Activated CD4-positive, alpha-beta T cell treated with anti-CD3 and anti-CD28 coated beads, Interleukin-2, Interleukin-4, amounts not matched to agents 100 ng/mL and 50 ng/mL, durations not matched to agents 16 hours and 8 hours (primary cell): ENCODE data around the gene MELTF.

Experiments
- DNase-seq: peaks from one replicate; pipeline ENCODE4 v3.0.0-alpha.2; 2020; ENCODE audit warnings: low spot score

The MELTF gene

DNA sequence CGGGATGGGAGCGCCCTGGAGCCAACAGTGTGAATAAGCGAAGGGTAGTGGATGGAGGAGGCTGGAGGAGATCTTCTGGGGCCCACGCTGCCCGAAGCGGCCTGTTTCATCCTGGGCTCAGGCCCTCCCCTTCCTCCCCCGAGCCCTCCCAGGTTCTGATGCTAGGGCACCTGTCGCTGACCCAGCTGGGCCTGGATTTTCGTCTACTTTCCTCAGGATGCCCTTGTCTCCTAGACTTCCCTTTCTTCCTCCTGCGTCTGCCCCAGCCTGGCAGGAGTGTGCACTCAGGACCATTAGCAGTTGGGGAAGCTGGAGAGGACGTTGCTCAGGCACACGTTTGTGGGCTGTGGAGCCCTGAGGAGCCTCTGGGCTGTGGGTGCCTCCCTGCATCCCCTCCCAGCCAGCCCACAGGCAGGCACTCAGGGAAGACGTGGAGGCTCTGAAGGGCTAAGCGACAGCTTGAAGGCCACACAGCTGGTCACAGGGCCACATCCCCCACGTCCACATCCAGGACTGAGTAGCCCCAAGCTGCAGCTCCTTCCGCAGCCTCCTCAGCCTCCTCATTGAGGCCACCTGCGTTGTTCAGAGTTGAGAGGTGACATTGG lies 37.1 kb downstream of the MELTF start:
- DNase-seq, result no peak

DNA sequence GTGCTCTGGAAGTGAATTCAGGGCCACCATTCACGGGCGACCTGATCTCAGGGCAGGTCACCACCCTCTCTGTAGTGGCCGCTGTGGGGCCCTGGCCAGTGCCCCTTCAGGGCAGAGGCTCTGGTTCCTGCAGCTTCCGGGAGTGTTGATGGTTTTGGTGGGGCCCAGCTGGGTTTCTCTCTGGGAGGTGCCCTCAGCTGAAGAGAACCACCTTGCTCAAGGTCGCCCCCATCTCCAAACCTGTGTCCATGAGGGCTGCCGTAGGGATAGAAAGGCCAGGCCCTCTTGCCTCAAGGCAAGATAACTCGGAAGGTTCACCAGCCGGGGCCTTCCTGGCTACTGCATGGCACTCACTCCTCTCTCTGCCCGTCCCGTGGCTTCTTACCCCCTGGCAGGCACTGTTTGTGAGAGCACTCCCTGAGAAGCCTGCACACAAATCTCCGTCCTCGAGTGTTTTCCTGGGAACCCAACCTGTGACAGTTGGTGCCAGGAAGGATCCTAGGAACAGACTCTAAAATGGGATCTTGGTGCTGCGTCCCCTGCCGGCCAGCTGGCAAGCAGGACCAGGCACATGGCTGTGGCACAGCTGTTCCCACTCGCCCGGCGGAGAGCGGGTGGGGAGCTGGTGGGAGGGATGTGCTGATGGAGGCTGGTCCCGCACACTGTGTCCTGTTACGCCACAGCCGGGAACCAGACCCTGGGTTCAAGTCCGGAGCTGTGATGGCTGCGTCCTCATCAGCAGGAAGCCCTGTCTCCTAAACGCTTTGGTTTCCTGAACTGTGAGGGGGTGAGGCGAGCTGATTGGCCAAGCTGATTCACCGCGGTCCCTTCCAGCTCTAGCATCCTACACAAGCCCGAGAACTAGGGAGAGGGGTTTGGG lies 37.8 kb downstream of the MELTF start:
- no peak for DNase-seq

DNA sequence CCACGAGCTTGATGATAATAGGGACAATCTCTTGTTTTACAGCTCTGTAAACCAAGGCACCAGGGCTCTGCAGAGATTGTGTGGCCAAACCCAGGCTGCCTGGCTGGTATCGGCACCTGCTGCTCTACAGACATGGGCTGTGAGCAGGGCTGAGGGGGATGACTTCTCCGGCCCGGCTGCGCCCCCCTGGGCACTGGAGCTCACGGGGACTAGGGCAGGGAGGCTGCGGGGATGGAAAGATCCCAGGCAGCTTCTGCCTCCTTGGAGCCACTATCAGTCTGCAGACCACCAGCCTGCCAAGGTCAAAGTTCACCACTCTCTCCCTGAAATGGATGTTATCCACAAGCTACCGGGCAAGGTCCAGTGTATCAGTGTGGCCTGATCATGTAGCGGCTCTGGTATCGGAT lies 39.0 kb downstream of the MELTF start:
- no peak for DNase-seq

DNA sequence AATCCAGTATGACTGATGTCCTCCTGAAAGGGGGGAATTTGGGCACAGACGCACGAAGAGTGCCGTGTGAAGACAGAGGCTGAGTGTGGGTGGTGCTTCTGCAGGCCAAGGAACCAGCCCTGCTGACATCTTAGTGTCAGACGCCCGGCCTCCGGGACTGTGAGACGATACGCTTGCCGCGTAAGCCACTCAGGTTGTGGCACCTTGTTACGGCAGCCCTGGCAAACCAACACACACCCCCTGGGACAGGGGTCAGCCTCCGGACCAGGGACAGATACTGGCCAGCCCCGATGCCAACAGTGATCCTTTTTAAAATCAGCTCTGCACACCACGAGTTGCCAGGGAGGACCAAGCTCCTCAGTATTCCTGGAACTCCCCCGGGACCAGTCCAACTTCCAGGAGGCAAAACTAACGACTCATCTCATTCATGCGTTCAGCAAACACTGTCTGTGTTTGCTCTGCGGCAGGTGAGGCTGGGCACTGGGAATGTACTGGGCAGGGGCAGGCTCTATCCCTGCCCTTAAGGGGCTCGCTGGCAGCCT lies 39.8 kb downstream of the MELTF start:
- DNase-seq, result no peak

DNA sequence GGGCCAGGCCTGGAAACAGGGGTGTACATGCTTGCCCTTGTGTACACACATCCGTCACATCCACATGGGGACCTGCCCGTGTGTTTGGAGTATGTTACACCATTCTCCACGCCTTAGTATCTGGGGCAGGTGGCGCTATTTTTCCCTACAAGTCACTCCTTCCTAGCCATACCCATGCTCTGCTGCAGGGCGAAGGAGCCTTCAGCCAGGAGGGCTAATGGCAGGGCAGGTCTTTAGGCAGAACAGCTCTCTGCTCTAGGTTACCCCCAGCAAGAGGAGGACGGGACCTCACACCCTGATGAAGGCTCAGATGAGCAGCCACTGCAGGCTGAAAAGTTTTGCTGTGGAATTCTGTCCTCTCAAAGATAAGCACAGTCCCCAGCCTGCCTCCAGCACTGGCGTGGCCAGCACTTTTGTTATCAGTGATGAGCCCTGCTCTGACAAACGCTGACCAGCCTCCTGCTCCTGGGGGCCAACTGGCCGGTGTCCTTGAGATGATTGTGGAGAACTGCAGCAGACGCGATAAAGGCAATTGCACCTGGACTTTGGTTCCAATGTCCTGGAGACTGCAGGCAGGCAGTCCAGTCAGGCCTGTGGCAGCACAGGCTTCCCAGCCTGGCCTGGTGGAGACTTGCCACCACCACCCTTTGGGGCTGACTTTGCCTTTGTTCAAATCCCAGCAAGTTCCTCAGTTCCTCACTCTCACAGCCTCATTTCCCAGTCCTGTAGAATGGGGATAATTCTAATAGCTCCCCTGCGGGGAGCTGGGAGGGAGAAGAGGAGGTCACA lies 41.2 kb downstream of the MELTF start:
- DNase-seq, result no peak

DNA sequence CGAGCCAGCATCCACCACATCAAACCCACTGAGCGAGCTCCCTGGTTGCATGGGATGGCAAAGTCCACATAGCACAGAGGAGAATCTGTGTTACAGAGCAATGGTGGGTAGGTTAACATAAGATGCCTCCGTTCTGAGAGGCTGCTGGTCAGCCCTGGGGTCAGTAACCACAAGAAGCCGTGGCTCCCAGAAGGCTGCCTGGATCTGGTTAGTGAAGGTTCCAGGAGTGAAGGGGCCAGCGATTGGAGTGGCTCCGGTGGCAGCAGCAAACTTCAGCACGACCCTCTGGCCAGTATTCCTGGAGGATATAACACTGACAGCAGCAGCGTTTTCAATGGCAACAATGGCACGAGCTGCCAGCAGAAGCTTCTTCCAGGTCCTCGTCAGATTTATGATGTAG lies 42.6 kb downstream of the MELTF start:
- DNase-seq, result no peak

DNA sequence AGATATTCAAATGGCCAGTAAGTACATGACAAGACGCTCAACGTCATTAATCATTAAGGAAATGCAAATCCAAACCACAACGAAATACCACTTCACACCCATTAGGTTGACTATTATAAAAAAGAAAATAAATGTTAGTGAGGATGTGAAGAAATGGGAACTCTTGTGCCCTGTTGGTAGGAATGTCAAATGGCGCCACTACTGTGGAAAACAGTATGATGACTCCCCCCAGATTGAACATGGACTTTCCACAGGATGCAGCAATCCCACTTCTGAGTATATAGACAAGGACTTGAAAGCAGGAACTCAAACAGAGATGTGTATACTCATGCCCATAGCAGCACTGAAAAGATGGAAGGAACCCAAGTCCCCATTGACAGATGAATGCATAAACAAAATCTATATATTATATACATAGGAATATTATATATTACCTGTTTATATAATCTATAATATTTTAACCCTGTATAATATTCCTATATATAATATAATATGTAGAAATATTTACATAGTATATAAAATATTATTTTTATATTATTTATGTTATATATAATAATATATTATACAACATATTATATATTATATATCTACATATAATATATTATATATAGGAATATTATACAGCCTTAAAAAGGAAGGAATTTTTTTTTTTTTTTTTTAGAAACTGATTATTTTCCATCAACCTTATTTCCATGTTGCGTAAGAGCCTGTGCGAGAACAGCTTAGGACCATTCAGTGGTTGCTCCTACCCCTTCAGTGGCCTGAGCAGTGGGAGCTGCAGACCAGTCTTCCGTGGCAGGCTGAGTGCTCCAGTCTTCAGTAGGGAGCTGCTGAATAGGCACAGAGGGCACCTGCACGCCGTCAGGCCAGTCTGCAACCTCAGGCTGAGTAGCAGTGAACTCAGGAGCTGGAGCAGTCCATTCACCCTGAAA lies 43.4 kb downstream of the MELTF start:
- no peak for DNase-seq

DNA sequence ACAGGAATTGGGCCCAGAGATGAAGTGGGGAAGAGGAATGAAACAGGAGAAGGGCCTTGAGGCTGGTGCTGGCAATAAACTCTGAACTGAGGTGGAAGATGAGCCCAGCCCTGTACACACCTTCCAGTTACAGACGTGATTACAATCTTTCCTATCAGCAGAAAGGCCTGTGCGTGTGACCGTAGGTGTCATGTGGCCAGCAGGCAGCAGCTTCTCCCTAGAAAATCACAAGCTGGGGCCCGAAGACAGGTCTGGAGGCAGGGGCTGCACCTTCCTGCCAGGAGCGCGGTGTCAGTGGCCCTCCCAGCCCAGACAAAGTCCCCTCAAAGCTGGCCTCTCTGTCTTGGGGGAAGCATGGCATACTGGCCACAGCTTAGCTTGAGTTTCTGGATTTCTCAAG lies 44.3 kb downstream of the MELTF start:
- no peak for DNase-seq

DNA sequence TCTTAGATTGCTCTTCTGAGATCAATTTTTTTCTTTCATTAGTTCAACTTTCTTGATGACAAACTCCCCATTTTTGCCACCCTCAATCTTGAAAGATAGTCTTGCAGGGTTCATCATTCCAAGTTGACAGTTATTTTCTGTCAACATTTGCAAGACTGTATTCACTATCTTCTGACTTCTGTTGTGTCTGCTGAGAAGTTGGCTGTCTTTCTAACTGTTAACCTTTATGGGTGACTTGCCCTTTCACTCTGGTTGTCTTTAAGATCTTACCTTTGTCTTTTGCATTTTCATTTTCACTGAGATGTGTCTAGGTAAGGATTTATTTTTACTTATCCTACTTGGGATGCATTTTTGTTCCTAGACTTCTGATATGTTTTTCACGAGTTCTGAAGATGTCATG lies 46.4 kb downstream of the MELTF start:
- DNase-seq, result no peak

DNA sequence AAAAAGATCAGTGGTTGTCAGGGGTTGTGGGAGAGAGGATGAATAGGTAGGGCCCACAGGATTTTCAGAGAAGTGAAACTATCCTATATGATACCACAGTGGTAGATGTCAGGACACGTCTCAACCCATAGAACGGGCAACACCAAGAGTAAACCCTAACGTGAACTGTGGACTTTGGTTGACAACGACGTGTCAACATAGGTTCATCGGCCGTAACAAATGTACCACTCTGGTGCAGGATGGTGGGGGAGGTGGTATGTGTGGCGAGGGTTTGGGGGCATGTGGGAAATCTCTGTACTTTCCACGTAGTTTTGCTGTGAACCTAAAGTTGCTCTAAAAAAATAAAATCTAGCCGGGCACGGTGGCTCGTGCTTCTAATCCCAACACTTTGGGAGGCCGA lies 48.0 kb downstream of the MELTF start:
- no peak for DNase-seq

DNA sequence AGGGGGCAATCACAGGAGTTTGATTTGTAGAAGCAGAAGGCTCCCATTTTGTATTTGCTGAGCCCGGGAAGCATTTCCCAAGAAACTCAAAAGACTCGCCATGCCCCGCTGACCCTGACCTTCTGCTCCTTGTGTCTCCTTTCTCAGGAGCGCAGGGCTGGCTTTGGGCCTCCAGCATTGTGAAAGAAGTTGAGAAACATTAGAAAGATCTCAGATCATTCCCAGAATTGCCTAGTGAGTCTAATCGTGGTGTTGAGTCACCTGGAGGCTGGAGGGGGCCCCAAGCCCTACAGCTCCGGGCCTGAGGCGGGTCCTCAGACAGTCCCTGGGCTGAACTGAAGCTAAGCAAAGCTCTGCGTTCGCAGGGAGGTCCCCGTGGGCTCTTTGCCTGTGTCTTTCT lies 50.1 kb downstream of the MELTF start:
- no peak for DNase-seq

DNA sequence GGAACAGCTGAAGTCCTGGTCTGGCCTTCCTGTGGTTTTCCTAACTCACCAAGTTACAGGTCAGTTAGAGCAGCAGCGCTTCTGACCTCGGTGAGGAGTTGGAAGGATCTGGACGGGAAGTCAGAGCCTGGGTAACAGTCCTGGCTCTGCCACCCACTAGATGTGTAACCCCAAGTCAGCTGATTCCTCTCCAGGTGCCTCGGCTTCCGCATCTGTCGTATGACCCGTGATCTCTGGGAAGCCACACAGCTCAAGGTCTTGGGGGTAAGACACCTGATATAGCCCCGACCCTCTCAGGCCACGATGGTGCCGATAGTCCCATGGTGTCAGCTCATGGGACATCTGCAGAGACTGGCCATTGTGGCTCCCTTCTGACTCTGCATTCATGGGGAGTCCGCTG lies 52.7 kb downstream of the MELTF start:
- no peak for DNase-seq

DNA sequence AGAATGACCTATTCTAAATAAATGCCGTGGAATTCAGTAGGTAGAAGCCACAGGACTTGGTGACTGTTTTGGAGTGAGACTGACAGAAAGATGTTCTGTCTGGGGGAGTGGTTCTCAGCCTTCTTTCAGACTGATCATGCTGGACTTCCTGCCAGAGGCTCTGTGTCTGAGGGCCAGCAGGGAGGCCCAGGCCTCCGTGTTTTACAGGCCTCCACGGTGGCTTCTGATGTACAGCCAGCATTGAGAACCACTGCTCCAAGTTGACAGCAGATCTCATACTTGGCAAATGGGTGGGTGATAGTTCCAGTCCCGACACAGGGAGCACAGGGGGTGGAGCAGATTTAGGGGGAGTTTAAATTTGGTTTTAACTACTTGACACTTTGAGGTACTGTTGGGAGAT lies 54.3 kb downstream of the MELTF start:
- no peak for DNase-seq

DNA sequence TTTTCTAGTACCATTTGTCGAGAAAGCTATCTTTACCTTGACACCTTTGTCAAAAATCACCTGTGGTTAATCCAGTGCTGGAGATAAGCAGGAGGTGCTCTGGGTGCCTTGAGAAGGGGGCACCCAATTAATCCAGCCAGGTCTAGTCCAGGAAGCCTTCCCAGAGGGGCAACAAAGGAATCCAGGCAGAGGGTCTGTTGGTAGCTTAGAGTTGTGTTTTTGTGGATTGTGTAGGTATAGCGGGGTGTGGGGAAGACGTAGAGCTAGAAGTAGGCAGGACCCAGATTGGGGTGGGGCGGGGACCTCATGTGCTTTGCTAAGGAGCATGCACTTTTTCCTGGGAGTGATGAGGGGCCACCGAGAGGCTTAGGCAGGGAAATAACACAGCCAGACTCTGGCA lies 55.0 kb downstream of the MELTF start:
- no peak for DNase-seq

DNA sequence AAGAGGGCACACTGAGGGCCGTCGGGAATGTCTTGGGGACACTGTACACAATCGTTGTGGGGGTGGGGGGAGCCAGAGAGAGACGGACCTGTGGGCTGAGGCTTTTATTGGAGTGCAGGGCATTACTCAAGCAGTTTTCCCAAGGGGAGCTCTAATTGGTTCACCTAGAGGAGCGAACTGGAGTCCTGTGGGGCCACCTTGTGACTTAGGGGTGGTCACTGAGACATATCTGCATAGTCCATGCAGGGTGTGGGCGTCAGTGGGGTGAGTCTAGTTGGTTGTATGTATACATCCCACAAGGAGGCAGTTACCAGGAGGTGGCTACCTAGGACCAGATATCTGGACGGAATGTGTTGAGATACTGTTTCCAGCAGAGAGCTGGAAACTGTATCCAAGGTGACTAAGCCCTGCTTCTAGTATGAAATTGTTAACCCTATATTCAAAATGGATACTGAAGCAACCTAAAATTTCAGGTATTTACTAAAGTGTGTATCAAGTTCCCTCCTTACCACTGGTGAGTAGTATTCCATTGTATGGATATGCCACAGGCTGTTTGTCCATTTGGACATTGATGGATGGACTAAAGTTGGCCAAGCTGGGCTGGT lies 58.4 kb downstream of the MELTF start:
- no peak for DNase-seq

DNA sequence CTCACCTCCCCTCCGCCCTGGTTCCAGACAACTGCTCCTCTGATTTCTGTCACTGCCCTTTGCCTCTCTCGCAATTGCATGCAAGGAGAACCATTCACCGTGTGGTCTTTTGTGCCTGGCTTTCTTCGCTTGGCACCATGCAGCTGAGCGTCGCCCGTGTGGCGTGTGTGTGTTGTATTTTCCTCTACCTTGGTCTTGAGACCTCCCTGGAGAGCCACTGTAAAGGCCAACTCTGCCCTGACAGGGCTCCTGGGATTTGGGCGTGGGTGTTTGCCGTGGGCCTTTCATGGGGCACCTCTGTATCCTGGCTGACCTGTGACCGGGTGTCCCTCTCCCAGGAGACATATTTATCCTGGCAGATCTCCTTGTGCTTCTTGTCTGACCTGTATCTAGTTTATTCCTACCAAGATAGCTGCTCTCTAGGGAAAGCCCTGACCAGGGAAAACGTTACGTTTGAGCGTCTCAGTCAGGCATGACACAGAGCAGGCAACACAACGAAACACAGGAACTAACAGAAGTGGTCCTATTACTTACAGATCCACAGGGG lies 59.0 kb downstream of the MELTF start:
- DNase-seq, result no peak

DNA sequence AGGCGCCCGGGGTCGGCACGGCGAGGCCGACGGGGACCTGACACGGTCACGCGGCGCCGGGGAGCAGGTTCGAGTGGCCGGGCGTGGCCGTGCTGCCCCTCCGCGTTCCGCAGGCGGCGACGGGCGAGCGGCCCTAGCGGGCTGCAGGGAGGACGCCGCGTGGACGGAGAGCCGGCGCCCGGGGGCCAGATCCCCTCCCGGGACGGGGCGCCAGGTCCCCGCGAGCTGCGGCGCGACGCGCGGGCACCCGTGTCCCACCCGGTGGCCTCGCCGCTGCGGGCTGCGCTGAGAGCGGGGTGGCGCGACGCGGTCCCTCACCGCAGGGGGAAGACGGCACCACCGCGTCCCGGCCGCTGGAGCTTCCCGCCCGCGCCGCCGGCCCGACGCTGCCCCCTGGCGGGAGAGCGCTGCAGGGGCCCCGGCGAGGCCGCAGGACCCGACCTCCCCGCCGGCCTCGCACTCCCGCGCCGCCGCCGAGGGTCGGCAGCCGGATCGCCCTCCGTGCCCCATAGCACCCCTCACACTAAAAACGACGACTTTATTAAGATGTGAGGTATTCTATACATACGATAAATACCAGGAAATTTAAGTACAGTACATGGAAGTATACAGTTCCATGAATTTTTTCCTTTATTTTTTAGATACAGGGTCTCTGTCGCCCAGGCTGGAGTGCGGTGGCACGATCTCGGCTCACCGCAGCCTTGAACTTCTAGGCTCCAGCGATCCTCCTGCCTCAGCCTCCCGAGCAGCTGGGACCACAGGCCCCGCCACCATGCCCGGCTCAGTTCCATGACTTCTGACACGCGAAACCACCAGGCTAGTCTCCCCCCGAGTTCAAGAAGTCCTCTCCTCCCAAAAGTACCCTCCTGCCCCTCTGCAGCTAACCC lies 59.7 kb downstream of the MELTF start:
- DNase-seq, result peak; percentile 62

DNA sequence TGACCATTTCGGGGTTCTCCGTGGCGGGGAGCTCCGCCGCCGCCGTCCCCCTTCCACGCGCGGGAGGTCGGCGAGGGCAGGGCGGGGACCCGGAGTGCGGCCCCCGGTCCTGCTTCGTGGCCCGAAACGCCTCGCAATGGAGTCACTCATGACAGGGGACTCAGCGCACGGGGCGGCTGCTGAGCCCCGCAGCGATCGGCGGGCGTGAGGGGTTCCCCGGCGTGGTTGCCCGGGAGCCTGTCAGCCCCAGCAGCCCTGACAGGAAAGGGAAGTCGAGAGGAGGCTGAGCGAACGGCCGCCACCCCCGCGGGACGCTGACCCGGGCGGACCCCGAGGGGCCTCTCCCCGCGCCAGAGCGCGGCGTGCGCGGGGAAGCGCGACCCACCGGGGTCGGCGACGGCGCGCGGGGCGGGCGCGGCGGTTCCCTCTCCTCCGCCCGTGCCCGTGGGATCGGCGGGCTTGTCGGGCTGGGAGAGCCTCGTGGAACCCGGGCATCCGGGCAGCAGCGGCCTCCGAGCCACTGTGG lies 60.4 kb downstream of the MELTF start:
- peak; percentile 34 for DNase-seq
